ENCODE measurements around the gene EFCAB14. TPM values are rescaled to one million over a fixed set of nuclear protein-coding genes. Genes with fewer than 3 reads are reported as not detected.

Gene EFCAB14
- total and polyA plus RNA-seq, 2 experiments from 2014 or later: 23.3 to 49.0 TPM

GRCh38 chr1:46675549-46676314 lies 43.2 kb downstream of the EFCAB14 start:
- Mint-ChIP-seq H3K36me3 (ENCODE audit: low read depth) (peaks cover 26% of the 10 kb centered on the region), H3K4me1 (peaks cover 32% of the 10 kb centered on the region), H3K27me3 (ENCODE audit: insufficient read depth, low read depth, poor library complexity) (peaks cover 3% of the 10 kb centered on the region), H3K4me3 (no peak overlapping the region), H3K27ac (peak overlapping the region; percentile 96), H3K9me3 (no peaks in the 10 kb centered on the region)
- Histone ChIP-seq H2AFZ (no peak overlapping the region), H3K79me2 (replicated peaks; ENCODE audit: insufficient read depth) (no peaks in the 10 kb centered on the region), H3K4me2 (no peak overlapping the region), H3K9me2 (ENCODE audit: insufficient read depth) (no peaks in the 10 kb centered on the region), H3K27ac (ENCODE audit: low read depth) (0 out of 2 replicates have a peak overlapping the region, but pooled peaks have one; percentile 0), H3K27me3 (ENCODE audit: insufficient read depth) (no peaks in the 10 kb centered on the region), H4K20me1 (replicated peaks; ENCODE audit: insufficient read depth) (no peaks in the 10 kb centered on the region), H3K4me3 (no peak overlapping the region), H3F3A (replicated peaks; ENCODE audit: low read depth) (no peaks in the 10 kb centered on the region), H3K36me3 (ENCODE audit: insufficient read depth) (peaks cover 6% of the 10 kb centered on the region), H3K4me1 (ENCODE audit: insufficient read depth) (peaks cover 23% of the 10 kb centered on the region)
- ATAC-seq (peak; percentile 63), DNase-seq (ENCODE audit: low spot score) (peak; percentile 54)
- TF ChIP-seq ZNF462 (CRISPR knock-in tag; IDR thresholded peaks at IDR 0.05) (peak; percentile 92), EZH2 (IDR thresholded peaks at IDR 0.05; ENCODE audit: low read depth, unreplicated experiment) (no peak)

- peaks cover 3% of the 10 kb centered on the region for H3K27me3 Mint-ChIP-seq (ENCODE audit: insufficient read depth, low read depth, poor library complexity)
- Histone ChIP-seq H3K9me2 (ENCODE audit: insufficient read depth) (no peaks in the 10 kb centered on the region), H3K4me3 (no peak overlapping the region), H3K4me2 (no peak overlapping the region), H3K4me1 (ENCODE audit: insufficient read depth) (peaks cover 23% of the 10 kb centered on the region), H3F3A (replicated peaks; ENCODE audit: low read depth) (no peaks in the 10 kb centered on the region), H4K20me1 (replicated peaks; ENCODE audit: insufficient read depth) (no peaks in the 10 kb centered on the region), H3K27ac (ENCODE audit: low read depth) (no peak overlapping the region), H2AFZ (no peak overlapping the region), H3K27me3 (ENCODE audit: insufficient read depth) (no peaks in the 10 kb centered on the region), H3K79me2 (replicated peaks; ENCODE audit: insufficient read depth) (no peaks in the 10 kb centered on the region), H3K36me3 (ENCODE audit: insufficient read depth) (no peaks in the 10 kb centered on the region; the same call in 1 of the 2 replicates)
- peaks cover 32% of the 10 kb centered on the region for H3K4me1 Mint-ChIP-seq
- H3K9me3 Mint-ChIP-seq: no peaks in the 10 kb centered on the region
- H3K4me3 Mint-ChIP-seq: no peak overlapping the region
- peaks cover 13% of the 10 kb centered on the region; the same call in 1 of the 3 replicates for H3K36me3 Mint-ChIP-seq (ENCODE audit: low read depth)
- DNase-seq (ENCODE audit: low spot score) (no peak), ATAC-seq (no peak)
- no peak overlapping the region for H3K27ac Mint-ChIP-seq
- TF ChIP-seq REST (IDR thresholded peaks at IDR 0.05; ENCODE audit: unreplicated experiment) (no peak), NANOG (IDR thresholded peaks at IDR 0.05; ENCODE audit: borderline replicate concordance) (no peak), CTCF (conservative IDR thresholded peaks at IDR 0.05; ENCODE audit: low read depth in 2 of 2) (no peak), ZNF331 (CRISPR knock-in tag; IDR thresholded peaks at IDR 0.05; ENCODE audit: low read depth) (no peak)
These were observed 45.1 kb downstream of the EFCAB14 start for GRCh38 chr1:46673749-46674182.
